Middle frontal gyrus (tissue), 1 donor: ENCODE results near the gene DEFB114.

Experiments used
- DNase-seq: peaks from one replicate; pipeline ENCODE4 v3.0.0-alpha.2; 2015; ENCODE audit warnings: low spot score; ENCODE audit errors: extremely low spot score

DEFB114 gene

GRCh38 chr6:49937017-49937416 lies 26.9 kb downstream of the DEFB114 start:
- DNase-seq = no peak

GRCh38 chr6:49935387-49935786 lies 28.6 kb downstream of the DEFB114 start:
- no peak for DNase-seq

GRCh38 chr6:49934770-49935169 lies 29.2 kb downstream of the DEFB114 start:
- DNase-seq = no peak

- DNase-seq = no peak
These were observed 30.4 kb downstream of the DEFB114 start for GRCh38 chr6:49933526-49933925.

GRCh38 chr6:49929340-49929739 lies 34.6 kb downstream of the DEFB114 start:
- no peak for DNase-seq

- DNase-seq = no peak
These were observed 40.1 kb downstream of the DEFB114 start for GRCh38 chr6:49923826-49924225.

GRCh38 chr6:49919935-49920644 lies 43.9 kb downstream of the DEFB114 start:
- no peak for DNase-seq

GRCh38 chr6:49919261-49919660 lies 44.7 kb downstream of the DEFB114 start:
- DNase-seq = no peak

- no peak for DNase-seq
These were observed 45.2 kb downstream of the DEFB114 start for GRCh38 chr6:49918787-49919186.

GRCh38 chr6:49915035-49915434 lies 48.9 kb downstream of the DEFB114 start:
- DNase-seq = no peak

- DNase-seq = no peak
These were observed 50.2 kb downstream of the DEFB114 start for GRCh38 chr6:49913636-49914375.

- DNase-seq = no peak
These were observed 51.8 kb downstream of the DEFB114 start for GRCh38 chr6:49912196-49912595.

- DNase-seq = no peak
These were observed 52.7 kb downstream of the DEFB114 start for GRCh38 chr6:49911252-49911651.
